Measurements from ENCODE around the gene CD33. TPM values are rescaled to one million over a fixed set of nuclear protein-coding genes. Genes with fewer than 3 reads are reported as not detected.
"Not testable (repeated sequence)": the region's sequence is repeated elsewhere in the genome, so short reads cannot be mapped to it uniquely, and the experiment has no call there.

Gene CD33
- 10 to 100 TPM; 15.7 to 26.4 TPM for total RNA-seq
- 1 to 10 TPM; 3.3 to 4.5 (median 4.1) TPM for polyA plus RNA-seq (ENCODE audit: insufficient read length in 6 of 6)
- long read RNA-seq, donor 1, partial matches to known transcripts, result 0 of 2 reads
- long read RNA-seq, donor 1, other reads (novel, unspliced or antisense), result 0 of 2 reads
- long read RNA-seq, donor 2, result 0 reads
- long read RNA-seq, donor 3, result 0 reads
- long read RNA-seq, donor 4, partial matches to known transcripts, result 2 of 11 reads
- long read RNA-seq, donor 4, other reads (novel, unspliced or antisense), result 2 of 11 reads
- long read RNA-seq, donor 5, partial matches to known transcripts, result 0 of 1 reads
- long read RNA-seq, donor 5, other reads (novel, unspliced or antisense), result 0 of 1 reads
- long read RNA-seq, donor 6, result 0 reads
- long read RNA-seq, donor 7, result 0 reads
- long read RNA-seq, donor 8, partial matches to known transcripts, result 0 of 1 reads
- long read RNA-seq, donor 8, other reads (novel, unspliced or antisense), result 0 of 1 reads
- long read RNA-seq, donor 9, result 0 reads
- long read RNA-seq, donor 10, transcript CD33-201 (7 exons, 1,444 nt), result major isoform, 6 of 12 reads
- long read RNA-seq, donor 10, partial matches to known transcripts, result 3 of 12 reads
- long read RNA-seq, donor 10, other reads (novel, unspliced or antisense), result 2 of 12 reads
- long read RNA-seq, donor 11, result 0 reads
- long read RNA-seq, donor 12, partial matches to known transcripts, result 0 of 1 reads
- long read RNA-seq, donor 12, other reads (novel, unspliced or antisense), result 0 of 1 reads

DNA sequence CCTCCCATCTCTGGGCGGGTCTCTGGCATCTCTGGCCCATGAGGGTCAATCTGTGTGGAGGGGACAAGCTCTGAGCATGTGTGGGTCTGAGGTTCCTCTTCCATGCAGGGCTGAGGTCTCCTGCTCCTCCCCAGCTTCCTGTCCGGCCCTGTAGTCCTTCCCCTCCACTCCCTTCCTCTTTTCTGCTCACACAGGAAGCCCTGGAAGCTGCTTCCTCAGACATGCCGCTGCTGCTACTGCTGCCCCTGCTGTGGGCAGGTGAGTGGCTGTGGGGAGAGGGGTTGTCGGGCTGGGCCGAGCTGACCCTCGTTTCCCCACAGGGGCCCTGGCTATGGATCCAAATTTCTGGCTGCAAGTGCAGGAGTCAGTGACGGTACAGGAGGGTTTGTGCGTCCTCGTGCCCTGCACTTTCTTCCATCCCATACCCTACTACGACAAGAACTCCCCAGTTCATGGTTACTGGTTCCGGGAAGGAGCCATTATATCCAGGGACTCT lies at the start of gene CD33:
TSS of gene CD33 (plus strand) at position 183 of the 496 bp plus-strand sequence. CDS start at position 222, 39 bp downstream.
- H3K36me3 ChIP-seq; intact Hi-C loops (cut with DNase I); H3K9me3 ChIP-seq: not testable (repeated sequence)
- ATAC-seq, result peak; percentile 86
- peak within 1 kb of the TSS in 1 of 2 donors; percentile 78 for H3K27ac ChIP-seq
- peaks cover 0 to 16% of the 10 kb centered on the region in 2 donors for H3K4me1 ChIP-seq
- H3K27me3 ChIP-seq, result peaks cover 0 to 17% of the 10 kb centered on the region in 2 donors
- peak in 2 of 4 donors; percentile 65 to 77 for DNase-seq
- H3K4me3 ChIP-seq, result peak within 1 kb of the TSS; percentile 13 to 47

DNA sequence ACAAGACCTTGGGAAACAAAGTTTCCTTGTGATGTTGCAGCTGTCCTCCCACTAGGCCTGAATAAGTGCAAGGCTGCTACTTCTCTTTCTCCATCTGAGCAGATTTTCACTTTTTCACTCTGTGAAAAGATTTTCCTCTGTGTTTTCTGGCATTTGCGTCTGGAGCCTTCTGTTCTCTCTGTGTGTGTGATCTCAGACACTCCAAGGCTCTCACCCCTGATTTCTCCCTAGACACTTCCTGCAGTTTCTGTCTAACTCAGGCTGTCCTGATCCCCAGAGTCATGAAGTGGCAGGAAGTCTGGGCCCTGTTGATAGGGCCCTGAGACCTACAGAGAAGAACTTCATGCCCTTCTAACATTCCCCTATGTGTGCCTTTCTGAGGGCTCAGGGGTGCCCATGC lies 45.6 kb upstream of the CD33 start:
- no peak for DNase-seq
- no peak for ATAC-seq

DNA sequence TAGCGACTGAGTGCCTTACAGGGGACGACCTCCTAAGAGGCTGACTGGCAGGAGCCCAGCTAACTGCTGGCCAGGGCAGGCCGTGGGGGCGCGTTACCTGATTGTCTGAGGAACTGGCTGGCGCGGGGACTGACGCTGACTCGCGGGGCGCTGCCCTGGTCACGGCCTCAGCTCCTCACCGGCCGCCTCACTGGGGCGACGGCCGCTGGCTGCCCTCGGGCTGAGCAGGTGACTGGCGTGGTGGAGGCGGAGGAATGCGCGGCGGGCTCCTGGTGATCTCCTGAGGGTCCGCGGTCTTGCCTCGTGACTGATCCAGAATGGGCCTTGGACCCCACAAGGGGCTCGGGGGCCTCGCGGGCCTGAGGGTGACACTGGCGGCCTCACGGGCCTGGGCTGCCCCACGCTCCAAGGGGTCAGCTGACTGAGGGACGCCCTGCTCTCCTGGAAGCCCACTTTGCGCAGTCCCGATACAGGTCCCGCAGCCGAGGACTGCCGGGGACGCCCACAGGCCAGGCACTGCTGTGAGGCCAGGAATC lies 43.4 kb upstream of the CD33 start:
- intact Hi-C loops (cut with DNase I), result no loop called here
- TF ChIP-seq, protein P1, sequence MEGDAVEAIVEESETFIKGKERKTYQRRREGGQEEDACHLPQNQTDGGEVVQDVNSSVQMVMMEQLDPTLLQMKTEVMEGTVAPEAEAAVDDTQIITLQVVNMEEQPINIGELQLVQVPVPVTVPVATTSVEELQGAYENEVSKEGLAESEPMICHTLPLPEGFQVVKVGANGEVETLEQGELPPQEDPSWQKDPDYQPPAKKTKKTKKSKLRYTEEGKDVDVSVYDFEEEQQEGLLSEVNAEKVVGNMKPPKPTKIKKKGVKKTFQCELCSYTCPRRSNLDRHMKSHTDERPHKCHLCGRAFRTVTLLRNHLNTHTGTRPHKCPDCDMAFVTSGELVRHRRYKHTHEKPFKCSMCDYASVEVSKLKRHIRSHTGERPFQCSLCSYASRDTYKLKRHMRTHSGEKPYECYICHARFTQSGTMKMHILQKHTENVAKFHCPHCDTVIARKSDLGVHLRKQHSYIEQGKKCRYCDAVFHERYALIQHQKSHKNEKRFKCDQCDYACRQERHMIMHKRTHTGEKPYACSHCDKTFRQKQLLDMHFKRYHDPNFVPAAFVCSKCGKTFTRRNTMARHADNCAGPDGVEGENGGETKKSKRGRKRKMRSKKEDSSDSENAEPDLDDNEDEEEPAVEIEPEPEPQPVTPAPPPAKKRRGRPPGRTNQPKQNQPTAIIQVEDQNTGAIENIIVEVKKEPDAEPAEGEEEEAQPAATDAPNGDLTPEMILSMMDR (IDR thresholded peaks at IDR 0.05), result no peak
- no peak overlapping the region for H3K4me3 ChIP-seq
- ATAC-seq (no peak), DNase-seq (no peak)
- H3K9me3 ChIP-seq, result no peaks in the 10 kb centered on the region
- H3K4me1 ChIP-seq, result no peaks in the 10 kb centered on the region
- H3K27ac ChIP-seq, result no peak overlapping the region
- H3K27me3 ChIP-seq, result peaks cover 0 to 55% of the 10 kb centered on the region in 2 donors
- H3K36me3 ChIP-seq, result no peaks in the 10 kb centered on the region

More for the DNA sequence above, 45.6 kb upstream of the CD33 start:
- intact Hi-C loops (cut with DNase I), result loop anchor here in 1 of 2 donors (10.0 kb wide), 1 partner anchor 154 kb away; the partner anchor contains the start of gene KLK11
- no peaks in the 10 kb centered on the region for H3K9me3 ChIP-seq
- H3K36me3 ChIP-seq, result no peaks in the 10 kb centered on the region
- H3K27ac ChIP-seq, result no peak overlapping the region
- H3K4me1 ChIP-seq, result no peaks in the 10 kb centered on the region
- TF ChIP-seq, protein P1 (IDR thresholded peaks at IDR 0.05), result no peak
- H3K27me3 ChIP-seq, result peaks cover 0 to 54% of the 10 kb centered on the region in 2 donors
- no peak overlapping the region for H3K4me3 ChIP-seq

DNA sequence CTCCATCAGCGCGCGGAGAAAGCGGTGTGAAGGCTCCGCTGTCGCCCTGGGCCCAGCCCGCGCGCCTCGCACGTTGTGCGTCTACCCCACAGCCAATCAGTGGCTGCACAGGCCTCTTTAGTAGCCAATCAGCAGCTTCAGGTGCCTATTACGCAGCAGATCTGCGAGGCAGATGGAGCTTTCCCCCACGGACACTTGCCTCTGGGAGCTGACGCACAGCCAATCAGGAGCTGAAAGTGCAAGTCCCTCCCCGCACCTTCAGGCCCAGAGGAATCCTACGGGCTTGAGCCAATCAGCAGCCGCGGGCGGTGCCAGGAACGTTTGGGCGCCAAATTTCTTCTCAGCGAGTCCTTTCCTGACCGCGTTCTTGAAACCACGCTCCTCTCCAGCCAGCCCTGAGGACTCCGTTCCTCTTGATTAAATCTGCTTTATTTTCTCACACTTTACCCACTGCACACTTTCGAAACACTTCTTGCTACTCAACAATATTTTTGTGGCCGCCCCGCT lies 42.9 kb upstream of the CD33 start:
- no peaks in the 10 kb centered on the region for H3K4me1 ChIP-seq
- ATAC-seq, result no peak
- intact Hi-C loops (cut with DNase I), result no loop called here
- peaks cover 0 to 50% of the 10 kb centered on the region in 2 donors for H3K27me3 ChIP-seq
- no peak for DNase-seq
- no peak overlapping the region for H3K27ac ChIP-seq
- no peaks in the 10 kb centered on the region for H3K36me3 ChIP-seq
- TF ChIP-seq, protein P1 (IDR thresholded peaks at IDR 0.05), result no peak
- H3K9me3 ChIP-seq, result no peaks in the 10 kb centered on the region
- H3K4me3 ChIP-seq, result no peak overlapping the region

DNA sequence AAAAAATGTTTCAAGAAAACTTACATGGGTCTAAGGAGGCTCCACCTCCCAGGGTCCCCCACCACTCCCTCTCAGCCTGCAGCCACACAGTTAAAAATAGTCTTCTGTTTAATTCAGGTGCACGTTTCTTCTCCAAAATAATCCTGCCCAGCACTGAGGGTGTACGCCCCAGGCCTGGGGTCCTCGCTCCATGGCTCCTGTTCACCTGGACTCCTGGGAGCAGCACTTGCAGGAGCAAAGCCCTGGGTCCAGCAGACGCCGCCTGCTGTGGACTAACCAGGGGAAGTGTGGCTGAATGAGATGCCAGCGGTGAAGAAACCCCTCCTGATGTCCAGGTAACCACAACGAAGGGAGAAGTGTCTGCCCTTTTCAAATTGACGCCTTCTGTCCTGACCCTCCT lies 41.3 kb upstream of the CD33 start:
- Histone ChIP-seq H3K27ac (no peak overlapping the region), H3K4me1 (no peaks in the 10 kb centered on the region), H3K4me3 (no peak overlapping the region), H3K27me3 (peaks cover 0 to 46% of the 10 kb centered on the region in 2 donors), H3K36me3 (no peaks in the 10 kb centered on the region), H3K9me3 (no peaks in the 10 kb centered on the region)
- intact Hi-C loops (cut with DNase I), result no loop called here
- TF ChIP-seq, protein P1 (IDR thresholded peaks at IDR 0.05), result no peak
- DNase-seq (no peak), ATAC-seq (no peak)
